Osteoblast (primary cell): Measurements from ENCODE around the gene RYR3. TPM values are rescaled to one million over a fixed set of nuclear protein-coding genes. Genes with fewer than 3 reads are reported as not detected.

Experiments
- DNase-seq: peaks from one replicate; pipeline ENCODE4 v3.0.0; 2011; ENCODE audit warnings: low spot score, mixed read lengths; ENCODE audit not compliant: insufficient read length; ENCODE audit errors: missing footprints
- H2AFZ ChIP-seq: 2 replicates; pipeline ENCODE4 v1.6.0; 2011; ENCODE audit warnings: mild to moderate bottlenecking, low read length
- H3K27ac ChIP-seq: 2 replicates; pipeline ENCODE4 v1.5.1; 2011; ENCODE audit warnings: mild to moderate bottlenecking, low read depth, low read length, moderate library complexity
- H3K27me3 ChIP-seq: 2 replicates; pipeline ENCODE4 v1.6.0; 2012; ENCODE audit warnings: mild to moderate bottlenecking, control low read depth, inconsistent platforms, low read length, moderate library complexity; ENCODE audit not compliant: insufficient read depth
- H3K36me3 ChIP-seq: 2 replicates; pipeline ENCODE4 v1.5.1; 2011; ENCODE audit warnings: mild to moderate bottlenecking, low read length, control low read depth, moderate library complexity; ENCODE audit not compliant: insufficient read depth
- H3K4me1 ChIP-seq: 2 replicates; pipeline ENCODE4 v1.5.1; 2011; ENCODE audit warnings: mild to moderate bottlenecking, low read length, control low read depth, moderate library complexity; ENCODE audit not compliant: insufficient read depth
- H3K4me2 ChIP-seq: 2 replicates; pipeline ENCODE4 v1.6.0; 2011; ENCODE audit warnings: mild to moderate bottlenecking, low read length; ENCODE audit not compliant: insufficient read depth
- H3K4me3 ChIP-seq: fragments of 200-600 bp; sonication (generic); 3 replicates; pipeline ENCODE4 v1.5.1; 2012; ENCODE audit warnings: mild to moderate bottlenecking, low read length, inconsistent platforms; ENCODE audit not compliant: insufficient read depth
- H3K79me2 ChIP-seq: 2 replicates; pipeline ENCODE4 v1.6.0; 2012; ENCODE audit warnings: mild to moderate bottlenecking, low read length, control low read depth, inconsistent platforms; ENCODE audit not compliant: insufficient read depth
- H3K9me3 ChIP-seq: 2 replicates; pipeline ENCODE4 v1.5.1; 2011; ENCODE audit warnings: low read depth, low read length, control low read depth
- H4K20me1 ChIP-seq: 2 replicates; pipeline ENCODE4 v1.6.0; 2012; ENCODE audit warnings: mild to moderate bottlenecking, low read length, control low read depth; ENCODE audit not compliant: insufficient read depth
- total RNA-seq: library from RNA; depleted of rRNA; stranded (reverse); fragments of >200 nt; gene quantifications from 2 replicates; pipeline ENCODE4 v1.2.3, GENCODE V29; 2012
- TF ChIP-seq, protein P1 (sequence below): IDR thresholded peaks from 2 replicates; pipeline ENCODE4 v1.5.1; 2011; ENCODE audit warnings: mild to moderate bottlenecking, low read depth, low read length, moderate library complexity; ENCODE audit errors: extremely low read depth

Gene RYR3
- total RNA-seq, 1 donor: not detected

DNA sequence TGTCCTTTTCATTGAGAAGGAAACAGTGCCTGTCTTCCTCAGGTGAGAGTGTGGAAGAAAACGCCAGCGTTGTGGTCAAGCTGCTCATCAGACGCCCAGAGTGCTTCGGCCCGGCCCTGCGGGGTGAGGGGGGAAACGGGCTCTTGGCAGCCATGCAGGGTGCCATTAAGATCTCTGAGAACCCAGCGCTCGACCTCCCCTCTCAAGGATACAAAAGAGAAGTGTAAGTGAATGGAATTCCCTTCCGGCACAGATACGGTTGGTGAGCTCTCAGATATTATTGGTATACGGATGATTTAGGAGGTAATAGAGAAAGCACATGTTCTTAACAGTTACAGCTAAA, 411.9 kb downstream of the RYR3 start:
- no peak overlapping the region for H3K4me3 ChIP-seq
- H3K27ac ChIP-seq: no peak overlapping the region
- H3K36me3 ChIP-seq: no peaks in the 10 kb centered on the region
- no peak overlapping the region for H2AFZ ChIP-seq
- TF ChIP-seq, protein P1, sequence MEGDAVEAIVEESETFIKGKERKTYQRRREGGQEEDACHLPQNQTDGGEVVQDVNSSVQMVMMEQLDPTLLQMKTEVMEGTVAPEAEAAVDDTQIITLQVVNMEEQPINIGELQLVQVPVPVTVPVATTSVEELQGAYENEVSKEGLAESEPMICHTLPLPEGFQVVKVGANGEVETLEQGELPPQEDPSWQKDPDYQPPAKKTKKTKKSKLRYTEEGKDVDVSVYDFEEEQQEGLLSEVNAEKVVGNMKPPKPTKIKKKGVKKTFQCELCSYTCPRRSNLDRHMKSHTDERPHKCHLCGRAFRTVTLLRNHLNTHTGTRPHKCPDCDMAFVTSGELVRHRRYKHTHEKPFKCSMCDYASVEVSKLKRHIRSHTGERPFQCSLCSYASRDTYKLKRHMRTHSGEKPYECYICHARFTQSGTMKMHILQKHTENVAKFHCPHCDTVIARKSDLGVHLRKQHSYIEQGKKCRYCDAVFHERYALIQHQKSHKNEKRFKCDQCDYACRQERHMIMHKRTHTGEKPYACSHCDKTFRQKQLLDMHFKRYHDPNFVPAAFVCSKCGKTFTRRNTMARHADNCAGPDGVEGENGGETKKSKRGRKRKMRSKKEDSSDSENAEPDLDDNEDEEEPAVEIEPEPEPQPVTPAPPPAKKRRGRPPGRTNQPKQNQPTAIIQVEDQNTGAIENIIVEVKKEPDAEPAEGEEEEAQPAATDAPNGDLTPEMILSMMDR: no peak
- no peaks in the 10 kb centered on the region for H4K20me1 ChIP-seq
- H3K9me3 ChIP-seq: no peaks in the 10 kb centered on the region
- no peaks in the 10 kb centered on the region for H3K27me3 ChIP-seq
- H3K4me2 ChIP-seq: no peak overlapping the region
- H3K79me2 ChIP-seq: no peaks in the 10 kb centered on the region
- DNase-seq: no peak
- peaks cover 5% of the 10 kb centered on the region for H3K4me1 ChIP-seq

DNA sequence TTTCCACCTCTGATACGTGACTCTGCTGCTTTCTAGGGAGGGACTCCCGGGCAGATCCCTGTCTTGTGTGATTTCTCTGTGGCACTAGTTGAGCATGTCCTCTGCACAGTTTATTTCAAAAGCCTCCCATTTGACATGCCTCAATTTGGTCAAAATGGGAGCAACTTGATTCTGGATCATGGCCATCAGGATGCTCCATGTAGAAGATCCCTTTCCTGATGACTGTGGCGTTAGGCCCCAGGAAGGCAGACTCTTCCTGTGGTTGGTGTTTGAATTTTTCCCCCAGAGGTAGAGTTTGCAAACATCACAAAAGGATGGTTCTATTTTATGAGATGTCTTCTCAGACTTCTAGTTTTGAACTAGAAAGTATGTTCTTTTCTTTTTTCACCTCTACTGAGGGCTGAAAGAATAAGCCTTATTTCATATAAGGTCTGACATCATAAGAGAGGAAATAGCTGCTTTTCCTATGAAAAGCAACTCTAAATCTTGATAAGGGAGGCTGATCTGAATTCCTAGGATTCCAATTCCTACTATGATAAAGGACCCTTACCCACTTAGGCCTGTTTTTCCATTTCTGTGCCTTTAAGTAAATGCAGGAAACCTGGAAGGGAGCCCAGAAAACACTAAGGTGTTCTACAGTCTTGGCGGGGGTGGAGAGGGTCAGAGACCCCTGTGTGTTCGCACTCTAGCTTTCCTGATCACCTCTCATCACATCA, 413.7 kb downstream of the RYR3 start:
- no peak overlapping the region for H3K4me2 ChIP-seq

DNA sequence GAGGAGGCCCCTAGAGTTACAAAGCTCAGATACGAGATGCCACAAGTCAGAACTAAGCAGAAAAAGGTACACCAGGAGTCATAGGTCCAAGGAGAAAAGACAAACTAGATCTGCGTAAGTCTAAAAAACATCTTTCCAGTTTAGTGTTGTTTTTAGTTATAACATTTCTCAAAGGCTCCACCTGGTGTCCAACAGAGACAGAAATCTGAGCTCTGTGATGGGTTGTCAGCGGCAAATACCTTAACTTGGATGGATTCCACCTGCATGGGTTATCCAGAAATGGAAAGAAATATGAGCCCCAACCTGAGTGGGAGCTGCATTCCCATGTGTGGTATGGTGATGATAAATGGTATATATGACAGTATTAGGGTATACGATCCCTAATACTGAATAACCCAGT, 418.9 kb downstream of the RYR3 start:
- Histone ChIP-seq H3K4me2 (no peak overlapping the region), H3K4me3 (no peak overlapping the region), H2AFZ (no peak overlapping the region), H3K79me2 (no peaks in the 10 kb centered on the region), H3K27me3 (no peaks in the 10 kb centered on the region), H3K9me3 (no peaks in the 10 kb centered on the region), H3K36me3 (no peaks in the 10 kb centered on the region), H4K20me1 (no peaks in the 10 kb centered on the region), H3K27ac (no peak overlapping the region), H3K4me1 (no peaks in the 10 kb centered on the region)
- TF ChIP-seq, protein P1: peak; percentile 32
- DNase-seq: no peak

More for the DNA sequence above, 413.7 kb downstream of the RYR3 start:
- no peaks in the 10 kb centered on the region for H4K20me1 ChIP-seq
- no peak overlapping the region for H2AFZ ChIP-seq
- H3K79me2 ChIP-seq: no peaks in the 10 kb centered on the region
- no peaks in the 10 kb centered on the region for H3K36me3 ChIP-seq
- no peak overlapping the region for H3K27ac ChIP-seq
- TF ChIP-seq, protein P1: no peak
- no peaks in the 10 kb centered on the region for H3K27me3 ChIP-seq
- no peak for DNase-seq
- H3K4me1 ChIP-seq: peaks cover 5% of the 10 kb centered on the region
- H3K9me3 ChIP-seq: no peaks in the 10 kb centered on the region
- H3K4me3 ChIP-seq: no peak overlapping the region

DNA sequence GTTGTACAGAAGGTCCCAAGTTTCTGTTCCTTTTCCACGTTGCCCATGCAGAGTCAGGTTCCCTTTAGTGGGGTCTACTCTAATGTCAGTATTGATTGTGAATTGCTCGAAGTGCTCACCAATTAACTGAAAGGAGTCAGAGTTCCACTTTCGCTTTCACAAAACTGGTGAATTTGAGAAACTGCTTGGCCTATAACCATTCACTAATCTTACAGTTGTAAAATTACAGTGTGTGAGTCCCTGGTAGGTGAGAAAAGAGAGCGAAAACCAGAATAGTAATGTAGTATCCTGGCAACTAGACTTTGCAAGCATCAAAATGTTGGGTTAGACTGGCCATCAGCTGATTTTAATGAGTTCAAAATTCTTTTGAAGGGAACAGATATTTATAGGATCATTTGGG, 420.0 kb downstream of the RYR3 start:
- no peak overlapping the region for H3K4me2 ChIP-seq

More for the DNA sequence above, 420.0 kb downstream of the RYR3 start:
- no peak for DNase-seq
- Histone ChIP-seq H3K4me1 (no peaks in the 10 kb centered on the region), H3K4me3 (no peak overlapping the region), H2AFZ (peak overlapping the region; percentile 49), H3K36me3 (no peaks in the 10 kb centered on the region), H4K20me1 (no peaks in the 10 kb centered on the region), H3K27ac (no peak overlapping the region), H3K79me2 (no peaks in the 10 kb centered on the region), H3K27me3 (no peaks in the 10 kb centered on the region), H3K9me3 (no peaks in the 10 kb centered on the region)
- TF ChIP-seq, protein P1: no peak
